IMR-90 (cell line): ENCODE measurements around the gene ACYP1. TPM values are rescaled to one million over a fixed set of nuclear protein-coding genes. Genes with fewer than 3 reads are reported as not detected.

Source experiments
- ATAC-seq: fragments of 200-7000 bp; cut with Tn5 transposase; 2 replicates; pipeline ENCODE4 v1.9.1; 2020; ENCODE audit warnings: low read depth, mild to moderate bottlenecking, moderate library complexity
- BruUV-seq: library from RNA; stranded (reverse); fragments of 400-500 nt; replicated peaks from 2 replicates; lab custom pipeline; 2021; lab: Mats Ljungman, UMichigan
- CTCF ChIA-PET: fragments of 300-600 bp; formaldehyde crosslinking; extraction: SDS; loops from one replicate; lab custom pipeline; 2021; ENCODE audit warnings: antibody characterized with exemption; lab: Yijun Ruan, JAX
- POLR2A ChIA-PET: fragments of 300-600 bp; sonication (Branson Sonifier 250); formaldehyde crosslinking; loops from one replicate; lab custom pipeline; 2022; ENCODE audit warnings: antibody characterized with exemption; ENCODE audit not compliant: unreplicated experiment; lab: Charles Lee
- DNase-seq: peaks from one replicate; pipeline ENCODE4 v3.0.0; 2013
- H2AFZ ChIP-seq: replicated peaks from 2 replicates; pipeline ENCODE3; 2013; ENCODE audit warnings: low read length, mild to moderate bottlenecking; ENCODE audit not compliant: poor library complexity
- H2AK5ac ChIP-seq: 2 replicates; pipeline ENCODE4 v1.6.1; 2013; ENCODE audit warnings: low read depth, low read length, inconsistent platforms
- H2AK9ac ChIP-seq: replicated peaks from 2 replicates; pipeline ENCODE3; 2013; ENCODE audit warnings: mild to moderate bottlenecking, low read depth, low read length, moderate library complexity; ENCODE audit not compliant: poor library complexity
- H2BK120ac ChIP-seq: 2 replicates; pipeline ENCODE4 v1.6.1; 2013; ENCODE audit warnings: low read depth, low read length, inconsistent platforms
- H2BK15ac ChIP-seq: 3 replicates; pipeline ENCODE4 v1.6.1; 2013; ENCODE audit warnings: low read depth, low read length, inconsistent platforms
- H2BK20ac ChIP-seq: 2 replicates; pipeline ENCODE4 v1.6.1; 2013; ENCODE audit warnings: low read depth, mild to moderate bottlenecking, inconsistent platforms, low read length, moderate library complexity
- H2BK5ac ChIP-seq: 2 replicates; pipeline ENCODE4 v1.6.1; 2013; ENCODE audit warnings: mild to moderate bottlenecking, low read depth, low read length, inconsistent platforms; ENCODE audit not compliant: poor library complexity, severe bottlenecking
- H3K14ac ChIP-seq: replicated peaks from 2 replicates; pipeline ENCODE4 v1.6.1; 2013; ENCODE audit warnings: low read depth, low read length, inconsistent platforms
- H3K18ac ChIP-seq: 2 replicates; pipeline ENCODE4 v1.6.1; 2013; ENCODE audit warnings: low read depth, low read length, control low read depth
- H3K23ac ChIP-seq: 2 replicates; pipeline ENCODE4 v1.6.1; 2013; ENCODE audit warnings: low read depth, low read length, inconsistent platforms
- H3K27ac ChIP-seq: 2 replicates; pipeline ENCODE4 v1.5.1; 2013; ENCODE audit warnings: mild to moderate bottlenecking, control low read depth, low read length; ENCODE audit not compliant: insufficient read depth
- H3K27me3 ChIP-seq: 2 replicates; pipeline ENCODE4 v1.6.1; 2013; ENCODE audit warnings: low read length; ENCODE audit not compliant: control insufficient read depth, insufficient read depth
- H3K36me3 ChIP-seq: 2 replicates; pipeline ENCODE4 v1.6.1; 2013; ENCODE audit warnings: low read length, mixed read lengths; ENCODE audit not compliant: control insufficient read depth, insufficient read depth
- H3K4ac ChIP-seq: 2 replicates; pipeline ENCODE4 v1.6.1; 2013; ENCODE audit warnings: low read depth, low read length, inconsistent platforms
- H3K4me1 ChIP-seq: 2 replicates; pipeline ENCODE4 v1.6.1; 2013; ENCODE audit warnings: low read length, mixed read lengths; ENCODE audit not compliant: control insufficient read depth, insufficient read depth
- H3K4me2 ChIP-seq: 2 replicates; pipeline ENCODE4 v1.6.1; 2013; ENCODE audit warnings: low read depth, mild to moderate bottlenecking, control low read depth, low read length, moderate library complexity
- H3K4me3 ChIP-seq: 2 replicates; pipeline ENCODE4 v1.5.1; 2013; ENCODE audit warnings: low read depth, mild to moderate bottlenecking, control low read depth, low read length, moderate library complexity; ENCODE audit not compliant: insufficient read depth
- H3K56ac ChIP-seq: 2 replicates; pipeline ENCODE4 v1.6.1; 2013; ENCODE audit warnings: low read length, inconsistent platforms; ENCODE audit not compliant: insufficient read depth; ENCODE audit errors: extremely low read depth
- H3K79me1 ChIP-seq, 2 experiments: 2 replicates each; pipeline ENCODE4 v1.6.1; 2013; ENCODE audit warnings: low read length in 2 of 2, inconsistent platforms in 1 of 2, low read depth in 1 of 2
- H3K9ac ChIP-seq: 2 replicates; pipeline ENCODE4 v1.6.1; 2013; ENCODE audit warnings: low read depth, low read length, control low read depth
- H3K9me1 ChIP-seq: 2 replicates; pipeline ENCODE4 v1.6.1; 2013; ENCODE audit warnings: low read length, inconsistent platforms; ENCODE audit not compliant: insufficient read depth
- H3K9me3 ChIP-seq: 2 replicates; pipeline ENCODE4 v1.6.1; 2013; ENCODE audit warnings: low read length; ENCODE audit not compliant: control insufficient read depth, insufficient read depth
- H4K20me1 ChIP-seq: 2 replicates; pipeline ENCODE4 v1.6.1; 2013; ENCODE audit warnings: low read length, inconsistent platforms; ENCODE audit not compliant: insufficient read depth
- H4K5ac ChIP-seq: 2 replicates; pipeline ENCODE4 v1.6.1; 2013; ENCODE audit warnings: mild to moderate bottlenecking, low read depth, low read length, control low read depth
- H4K8ac ChIP-seq, 2 experiments: 2 replicates each; pipeline ENCODE4 v1.6.1; 2013; ENCODE audit warnings: low read depth in 2 of 2, low read length in 2 of 2, control low read depth in 1 of 2, inconsistent platforms in 1 of 2
- H4K91ac ChIP-seq: 2 replicates; pipeline ENCODE4 v1.6.1; 2013; ENCODE audit warnings: low read depth, low read length, inconsistent platforms; ENCODE audit not compliant: insufficient read depth
- BHLHE40 ChIP-seq: fragments of 150-350 bp; IDR thresholded peaks from 2 replicates; pipeline ENCODE4 v1.6.1; 2016; ENCODE audit warnings: mild to moderate bottlenecking, low read depth, low read length
- CEBPB ChIP-seq: IDR thresholded peaks from 2 replicates; pipeline ENCODE4 v1.6.1; 2012; ENCODE audit warnings: low read depth, low read length, improper control_type of control experiment
- CHD1 ChIP-seq: IDR thresholded peaks from 2 replicates; pipeline ENCODE4 v1.6.1; 2012; ENCODE audit warnings: low read depth, low read length, improper control_type of control experiment
- CTCF ChIP-seq: conservative IDR thresholded peaks from 2 replicates; pipeline ENCODE4 v1.5.1; 2012; ENCODE audit warnings: mild to moderate bottlenecking, low read depth, low read length, improper control_type of control experiment
- ELK1 ChIP-seq: fragments of 150-350 bp; IDR thresholded peaks from 2 replicates; pipeline ENCODE4 v1.6.1; 2016; ENCODE audit warnings: low read depth, mild to moderate bottlenecking, low read length, moderate library complexity, borderline replicate concordance
- FOS ChIP-seq: fragments of 150-350 bp; IDR thresholded peaks from 2 replicates; pipeline ENCODE4 v1.6.1; 2016; ENCODE audit warnings: low read depth, low read length
- MAFK ChIP-seq: IDR thresholded peaks from 2 replicates; pipeline ENCODE4 v1.6.1; 2012; ENCODE audit warnings: low read depth, low read length, improper control_type of control experiment
- MAZ ChIP-seq: IDR thresholded peaks from 2 replicates; pipeline ENCODE4 v1.6.1; 2012; ENCODE audit warnings: low read depth, mild to moderate bottlenecking, low read length, improper control_type of control experiment, moderate library complexity, borderline replicate concordance
- MXI1 ChIP-seq: IDR thresholded peaks from 2 replicates; pipeline ENCODE4 v1.6.1; 2012; ENCODE audit warnings: low read depth, mild to moderate bottlenecking, low read length, moderate library complexity, borderline replicate concordance
- NFE2L2 ChIP-seq: fragments of 150-350 bp; IDR thresholded peaks from 2 replicates; pipeline ENCODE4 v1.6.1; 2016; ENCODE audit warnings: low read depth, mild to moderate bottlenecking, low read length
- POLR2A ChIP-seq: IDR thresholded peaks from 2 replicates; pipeline ENCODE4 v1.6.1; 2012; ENCODE audit warnings: mild to moderate bottlenecking, low read depth, low read length
- RAD21 ChIP-seq: IDR thresholded peaks from 2 replicates; pipeline ENCODE4 v1.6.1; 2012; ENCODE audit warnings: low read length, improper control_type of control experiment
- RCOR1 ChIP-seq: IDR thresholded peaks from 2 replicates; pipeline ENCODE4 v1.6.1; 2012; ENCODE audit warnings: mild to moderate bottlenecking, low read length, improper control_type of control experiment; ENCODE audit not compliant: insufficient replicate concordance
- RFX5 ChIP-seq: IDR thresholded peaks from 2 replicates; pipeline ENCODE4 v1.8.0; 2012; ENCODE audit warnings: low read depth, mild to moderate bottlenecking, low read length, moderate library complexity
- SMC3 ChIP-seq: fragments of 150-350 bp; IDR thresholded peaks from 2 replicates; pipeline ENCODE4 v1.6.1; 2016; ENCODE audit warnings: low read depth, mild to moderate bottlenecking, antibody characterized with exemption, low read length, moderate library complexity
- USF2 ChIP-seq: fragments of 150-350 bp; IDR thresholded peaks from 2 replicates; pipeline ENCODE4 v1.6.1; 2017; ENCODE audit warnings: mild to moderate bottlenecking, antibody characterized with exemption, low read length, low read depth
- WGBS, 2 experiments: methylation state at CpG; one replicate each; pipeline versions ENCODE4 v1.1.5 to v1.1.7; 2013; ENCODE audit warnings: missing lambda C conversion rate in 2 of 2; ENCODE audit not compliant: insufficient read length in 1 of 2; ENCODE audit errors: extremely low coverage in 2 of 2; 5-methylcytosine and 5-hydroxymethylcytosine counted together
- dilution Hi-C: fragments of 300-500 bp; cut with HindIII; formaldehyde crosslinking; loops from one replicate; pipeline ENCODE4 v1.14.3; 2018; ENCODE audit warnings: low sequenced_read_pairs; ENCODE audit not compliant: unreplicated experiment
- in situ Hi-C: fragments of 300-500 bp; cut with MboI; formaldehyde crosslinking; loops from 3 replicates; pipeline ENCODE4 v1.14.3; 2019; ENCODE audit warnings: low sequenced_read_pairs, inconsistent platforms, mixed read lengths
- intact Hi-C: fragments of 100-400 bp; cut with micrococcal nuclease; formaldehyde crosslinking; loops from 2 replicates; pipeline ENCODE4 v1.10.0; 2022
- polyA plus RNA-seq, 3 experiments: library from polyadenylated mRNA; depleted of rRNA; stranded (reverse); fragments of >200 nt; gene quantifications; 2 replicates each; pipeline ENCODE4 v1.2.3, GENCODE V29; 2012; ENCODE audit warnings: low replicate concordance in 1 of 3
- total RNA-seq: library from RNA; depleted of rRNA; stranded (reverse); fragments of >200 nt; gene quantifications from 2 replicates; pipeline ENCODE4 v1.2.3, GENCODE V29; 2012

ACYP1 gene
- total and polyA plus RNA-seq, 2 of the 4 experiments (the other 2 are of a cell fraction), result 4.1 to 24.0 TPM

GRCh38 chr14:75015496-75015895, 48.3 kb downstream of the ACYP1 start:
- intact Hi-C loops, result no loop called here

More at GRCh38 chr14:75015496-75015895, 48.3 kb downstream of the ACYP1 start:
- H3K9me1 ChIP-seq, result no peaks in the 10 kb centered on the region; the same call in none of the 2 replicates
- H4K8ac ChIP-seq, result no peak overlapping the region
- H2BK5ac ChIP-seq, result no peak overlapping the region
- no peak overlapping the region for H2BK120ac ChIP-seq
- no peak overlapping the region for H3K14ac ChIP-seq
- no peak overlapping the region for H2BK15ac ChIP-seq
- no peak overlapping the region for H2BK20ac ChIP-seq
- H2AK9ac ChIP-seq, result no peak overlapping the region
- no peak overlapping the region for H3K4me3 ChIP-seq
- no peak overlapping the region for H3K4ac ChIP-seq
- no peak overlapping the region for H2AFZ ChIP-seq
- peaks cover 3% of the 10 kb centered on the region; the same call in 1 of the 2 replicates for H3K4me1 ChIP-seq
- no peak overlapping the region for H3K27ac ChIP-seq
- H3K9me3 ChIP-seq, result no peaks in the 10 kb centered on the region
- BruUV-seq, result no TSS peak
- H3K18ac ChIP-seq, result no peak overlapping the region
- ATAC-seq (no peak), DNase-seq (no peak)
- WGBS, 2 experiments, result 100% methylated on average over 1 of the region's 5 CpGs; no CpG with 5 or more reads in 1 of the 2 experiments
- in situ Hi-C loops (no loop called here), dilution Hi-C loops (no loop called here)
- H4K20me1 ChIP-seq, result no peaks in the 10 kb centered on the region
- no peaks in the 10 kb centered on the region for H3K27me3 ChIP-seq
- no peak overlapping the region for H2AK5ac ChIP-seq
- peaks cover 4 to 8% of the 10 kb centered on the region in 2 experiments; a peak in 2 of 4 replicates for H3K79me1 ChIP-seq
- CTCF ChIA-PET, result no interaction called here
- POLR2A ChIA-PET, result no interaction called here
- no peak overlapping the region for H3K4me2 ChIP-seq
- no peak overlapping the region for H3K9ac ChIP-seq
- TF ChIP-seq POLR2A, result no peak
- no peak for TF ChIP-seq NFE2L2
- TF ChIP-seq ELK1, result no peak
- TF ChIP-seq FOS, result no peak
- no peak for TF ChIP-seq CEBPB
- no peak for TF ChIP-seq RFX5
- no peak for TF ChIP-seq CTCF
- no peak for TF ChIP-seq USF2
- no peak for TF ChIP-seq MAZ
- no peak for TF ChIP-seq MAFK
- no peak for TF ChIP-seq RAD21
- no peak for TF ChIP-seq RCOR1
- TF ChIP-seq SMC3, result no peak
- TF ChIP-seq BHLHE40, result no peak
- no peak for TF ChIP-seq CHD1
- no peak for TF ChIP-seq MXI1
- no peak overlapping the region for H4K5ac ChIP-seq
- no peak overlapping the region for H3K23ac ChIP-seq
- H4K91ac ChIP-seq, result no peak overlapping the region
- H3K36me3 ChIP-seq, result peaks cover 18% of the 10 kb centered on the region
- no peak overlapping the region for H3K56ac ChIP-seq
